ENCODE data around the gene SCYGR8. TPM values are rescaled to one million over a fixed set of nuclear protein-coding genes. Genes with fewer than 3 reads are reported as not detected.
"Not testable (repeated sequence)": the region's sequence is repeated elsewhere in the genome, so short reads cannot be mapped to it uniquely, and the experiment has no call there.

SCYGR8 gene
- total RNA-seq, 2 experiments from 2014 or later, result not detected

GRCh38 chr2:227717687-227718567 is 27.8 kb upstream of the SCYGR8 start, which contains the start of gene SLC19A3:
Gene SLC19A3, minus strand, starts transcription at chr2:227718028. Its CDS starts 15,710 bp downstream, at chr2:227702318.
- peak; percentile 19 for DNase-seq
- intact Hi-C loops (cut with micrococcal nuclease), result no loop called here
- CTCF ChIA-PET, result no interaction called here
- Mint-ChIP-seq H3K4me3 (no peak within 1 kb of the TSS), H3K27ac (no peak within 1 kb of the TSS), H3K36me3 (ENCODE audit: low read depth) (no peaks in the 10 kb centered on the region), H3K27me3 (peaks cover 14% of the 10 kb centered on the region), H3K9me3 (no peaks in the 10 kb centered on the region), H3K4me1 (ENCODE audit: low read depth) (no peaks in the 10 kb centered on the region)
- no peak for TF ChIP-seq CTCF (IDR thresholded peaks at IDR 0.05)
- POLR2A ChIA-PET, result no interaction called here
- no peak for ATAC-seq

- DNase-seq (no peak), ATAC-seq (no peak)
- H3K36me3 Mint-ChIP-seq (ENCODE audit: low read depth), result no peaks in the 10 kb centered on the region
- intact Hi-C loops (cut with micrococcal nuclease), result no loop called here
- no peak for TF ChIP-seq CTCF (IDR thresholded peaks at IDR 0.05)
- no peaks in the 10 kb centered on the region for H3K9me3 Mint-ChIP-seq
- no peak overlapping the region for H3K4me3 Mint-ChIP-seq
- CTCF ChIA-PET, result interaction anchor here (1.7 kb wide), 1 partner anchor 46 kb away, joined by 5 read pairs; no protein-coding TSS in a partner anchor
- H3K27ac Mint-ChIP-seq, result no peak overlapping the region
- peaks cover 14% of the 10 kb centered on the region for H3K27me3 Mint-ChIP-seq
- POLR2A ChIA-PET, result no interaction called here
- H3K4me1 Mint-ChIP-seq (ENCODE audit: low read depth), result no peaks in the 10 kb centered on the region
Measured at GRCh38 chr2:227719641-227720040, 26.1 kb upstream of the SCYGR8 start.

GRCh38 chr2:227720680-227721079 is 25.0 kb upstream of the SCYGR8 start:
- CTCF ChIA-PET, result interaction anchor here (1.1 to 1.7 kb wide), 2 partner anchors 45 to 169 kb away, joined by 3 to 5 read pairs; no protein-coding TSS in a partner anchor
- peaks cover 11% of the 10 kb centered on the region for H3K27me3 Mint-ChIP-seq

GRCh38 chr2:227722821-227723220 is 22.9 kb upstream of the SCYGR8 start:
- H3K36me3 Mint-ChIP-seq (ENCODE audit: low read depth); H3K4me1 Mint-ChIP-seq (ENCODE audit: low read depth); DNase-seq; intact Hi-C loops (cut with micrococcal nuclease); H3K4me3 Mint-ChIP-seq; ATAC-seq; H3K27ac Mint-ChIP-seq; H3K27me3 Mint-ChIP-seq; CTCF ChIA-PET; H3K9me3 Mint-ChIP-seq; POLR2A ChIA-PET: not testable (repeated sequence)

More at GRCh38 chr2:227720680-227721079, 25.0 kb upstream of the SCYGR8 start:
- ATAC-seq (no peak), DNase-seq (no peak)
- H3K36me3 Mint-ChIP-seq (ENCODE audit: low read depth), result no peaks in the 10 kb centered on the region
- POLR2A ChIA-PET, result no interaction called here
- intact Hi-C loops (cut with micrococcal nuclease), result no loop called here
- TF ChIP-seq CTCF (IDR thresholded peaks at IDR 0.05), result no peak
- H3K4me3 Mint-ChIP-seq, result no peak overlapping the region
- no peak overlapping the region for H3K27ac Mint-ChIP-seq
- no peaks in the 10 kb centered on the region for H3K9me3 Mint-ChIP-seq
- H3K4me1 Mint-ChIP-seq (ENCODE audit: low read depth), result no peaks in the 10 kb centered on the region

- DNase-seq (no peak), ATAC-seq (no peak)
- intact Hi-C loops (cut with micrococcal nuclease), result no loop called here
- POLR2A ChIA-PET, result no interaction called here
- H3K4me1 Mint-ChIP-seq (ENCODE audit: low read depth), result no peaks in the 10 kb centered on the region
- no peaks in the 10 kb centered on the region for H3K36me3 Mint-ChIP-seq (ENCODE audit: low read depth)
- no peak within 1 kb of the TSS for H3K27ac Mint-ChIP-seq
- no peak within 1 kb of the TSS for H3K4me3 Mint-ChIP-seq
- peaks cover 10% of the 10 kb centered on the region for H3K27me3 Mint-ChIP-seq
- TF ChIP-seq CTCF (IDR thresholded peaks at IDR 0.05), result no peak
- no peaks in the 10 kb centered on the region for H3K9me3 Mint-ChIP-seq
- CTCF ChIA-PET, result no interaction called here
Measured at GRCh38 chr2:227724394-227725039, 21.2 kb upstream of the SCYGR8 start, which contains the start of gene SCYGR6. Gene SCYGR6, minus strand, starts transcription at chr2:227724757. Its CDS starts 0 bp downstream, at chr2:227724757.

Measured in activated CD8-positive, alpha-beta T cell treated with anti-CD3 and anti-CD28 coated beads for 36 hours (primary cell).